ENCODE results near the gene ZNF792.
"Not testable (repeated sequence)": the region's sequence is repeated elsewhere in the genome, so short reads cannot be mapped to it uniquely, and the experiment has no call there.

ZNF792 gene

DNA sequence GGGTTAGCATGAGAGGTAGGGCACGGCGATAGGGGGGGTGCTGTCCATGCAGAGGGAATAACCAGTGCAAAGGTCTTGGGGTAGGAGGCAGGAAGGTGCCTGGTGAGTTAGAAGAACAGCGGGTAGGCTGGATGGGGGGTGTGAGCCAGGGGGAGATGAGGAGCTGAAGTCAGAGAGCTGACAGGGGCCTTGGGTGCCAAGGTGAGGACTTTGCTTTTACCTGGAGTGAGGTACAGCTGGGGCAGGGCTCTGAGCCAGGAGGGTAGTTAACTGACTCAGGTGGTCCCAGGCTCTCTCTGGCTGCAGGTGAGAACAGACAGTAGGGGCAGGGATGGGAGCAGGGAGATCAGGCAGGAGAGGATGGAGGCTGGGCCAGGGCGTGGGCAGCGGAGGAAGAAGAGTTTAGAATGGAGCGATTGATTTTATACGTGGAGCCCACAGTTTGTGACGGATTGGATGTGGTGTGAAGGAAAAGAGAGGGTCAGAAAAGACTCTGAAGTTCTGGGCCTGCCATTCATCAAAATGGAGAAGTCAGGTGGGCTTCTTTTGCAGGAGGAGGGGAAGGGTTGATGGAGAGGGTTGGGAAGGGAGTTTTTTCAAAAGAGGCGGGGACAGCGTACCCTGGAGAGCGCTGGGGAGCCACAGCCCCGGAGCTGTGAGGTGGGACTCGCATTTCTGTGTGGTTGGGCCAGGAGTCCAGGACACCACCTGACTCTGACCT, 34.9 kb upstream of the ZNF792 start:
- DNase-seq, result no peak

DNA sequence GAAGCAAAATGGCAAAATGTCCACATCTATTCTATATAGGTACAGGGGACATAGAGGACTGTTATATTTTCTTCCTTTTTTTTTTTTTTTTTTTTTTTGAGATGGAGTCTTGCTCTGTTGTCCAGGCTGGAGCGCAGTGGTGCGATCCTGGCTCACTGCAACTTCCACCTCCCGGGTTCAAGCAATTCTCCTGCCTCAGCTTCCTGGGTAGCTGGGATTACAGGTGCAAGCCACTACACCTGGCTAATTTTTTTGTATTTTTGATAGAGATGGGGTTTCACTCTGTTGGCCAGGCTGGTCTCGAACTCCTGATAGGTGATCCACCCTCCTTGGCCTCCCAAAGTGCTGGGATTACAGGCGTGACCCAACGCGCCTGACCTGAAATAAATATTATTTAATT, 34.2 kb upstream of the ZNF792 start:
- not testable (repeated sequence) for DNase-seq

DNA sequence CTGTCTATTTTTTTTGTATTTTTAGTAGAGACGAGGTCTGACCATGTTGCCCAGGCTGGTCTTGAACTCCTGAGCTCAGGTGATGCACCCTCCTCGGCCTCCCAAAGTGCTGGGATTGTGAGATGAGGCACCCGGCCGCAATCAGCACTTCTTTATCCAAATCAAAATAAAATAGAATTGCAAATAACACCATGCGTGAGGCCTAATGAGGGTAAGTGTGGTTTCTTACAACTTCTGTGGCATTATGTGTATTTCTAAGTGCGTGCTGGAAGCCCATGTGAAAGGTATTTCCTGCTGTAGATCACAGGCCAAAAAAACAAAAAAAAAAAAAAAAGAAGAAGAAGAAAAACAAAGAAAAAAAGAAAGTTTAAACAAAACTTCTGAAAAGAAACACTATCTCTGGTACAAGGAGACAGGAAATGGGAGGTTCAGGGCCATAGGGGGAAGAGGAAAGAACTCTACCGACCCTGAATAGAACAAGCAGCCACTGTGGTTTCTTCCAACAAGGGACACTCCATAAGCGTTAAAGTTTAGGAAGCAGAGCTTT, 33.1 kb upstream of the ZNF792 start:
- DNase-seq, result no peak

DNA sequence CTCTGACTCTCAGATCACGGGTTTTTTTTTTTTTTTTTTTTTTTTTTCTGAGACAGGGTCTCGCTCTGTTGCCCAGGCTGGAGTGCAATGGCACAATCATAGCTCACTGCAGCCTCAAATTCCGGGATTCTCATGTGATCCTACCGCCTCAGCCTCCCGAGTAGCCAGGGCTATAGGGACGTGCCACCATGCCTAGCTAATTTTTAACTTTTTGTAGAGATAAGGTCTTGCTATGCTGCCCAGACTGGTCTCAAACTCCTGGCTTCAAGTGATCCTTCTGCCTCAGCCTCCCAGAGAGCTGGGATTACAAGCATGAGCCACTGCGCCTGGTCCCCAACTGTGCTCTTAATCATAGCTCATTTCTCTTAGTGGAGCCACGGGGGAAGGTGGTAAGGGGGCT, 31.5 kb upstream of the ZNF792 start:
- DNase-seq, result no peak

DNA sequence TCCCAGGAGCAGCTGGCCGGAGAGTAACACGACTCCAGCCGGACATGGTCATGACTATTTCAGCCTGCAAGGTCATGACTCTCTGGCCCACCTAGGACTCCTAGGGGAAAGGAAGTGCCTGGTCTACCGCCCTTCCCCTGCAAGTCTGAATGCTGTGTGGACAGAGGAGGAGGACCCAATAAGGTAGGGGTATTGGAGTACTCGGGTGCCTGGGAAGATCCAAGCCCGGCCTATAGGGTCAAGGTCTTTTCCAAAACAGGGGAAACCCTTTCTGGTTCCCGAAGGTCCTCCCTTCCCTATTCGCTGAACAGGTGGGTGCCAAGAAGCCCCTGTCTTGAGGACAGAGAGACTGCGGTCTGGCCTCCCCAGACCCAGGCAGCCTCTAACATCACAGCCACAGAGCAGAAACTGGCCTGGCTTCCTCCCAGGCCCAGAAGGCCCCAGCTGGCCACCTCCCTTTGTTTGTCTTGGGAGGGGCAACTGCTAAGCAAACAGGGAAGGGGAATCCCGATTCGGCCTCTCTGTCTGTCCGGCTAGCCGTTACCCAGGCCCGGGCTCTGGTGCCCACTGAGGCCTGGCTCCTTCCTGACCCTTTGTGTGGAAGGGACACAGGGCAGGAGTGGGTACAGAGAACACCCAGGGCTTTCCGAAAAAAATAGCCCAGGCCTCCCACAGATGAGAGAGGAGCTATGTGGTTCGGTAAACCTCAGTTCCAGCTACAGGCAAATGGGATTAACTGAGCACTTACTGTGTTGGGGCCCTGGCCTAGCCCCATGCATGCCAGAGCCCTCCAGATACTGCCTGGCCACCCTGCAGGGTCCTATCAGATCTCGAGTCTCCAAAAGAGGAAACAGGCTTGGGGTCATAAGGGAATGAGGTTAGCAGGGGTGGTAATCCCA, 30.9 kb upstream of the ZNF792 start:
- DNase-seq, result no peak

- no peak for DNase-seq
These were observed 30.2 kb upstream of the ZNF792 start for GRCh38 chr19:34994286-34994642.

DNA sequence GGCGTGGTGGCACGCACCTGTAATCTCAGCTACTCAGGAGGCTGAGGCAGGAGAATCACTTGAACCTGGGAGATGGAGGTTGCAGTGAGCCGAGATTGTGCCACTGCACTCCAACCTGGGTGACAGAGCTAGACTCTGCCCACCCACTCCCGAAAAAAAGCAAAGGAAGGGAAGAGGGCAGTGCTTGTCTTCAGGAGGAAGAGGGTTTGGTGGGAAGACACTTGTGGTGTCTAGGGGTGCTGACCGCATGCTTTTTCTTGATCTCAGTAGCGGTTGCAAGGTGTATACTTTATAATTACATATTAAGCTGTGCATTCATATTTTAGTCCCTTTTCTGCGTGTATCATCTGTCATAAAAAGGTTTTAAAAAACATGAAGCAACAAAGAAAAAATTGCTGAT, 28.6 kb upstream of the ZNF792 start:
- DNase-seq, result not testable (repeated sequence)

DNA sequence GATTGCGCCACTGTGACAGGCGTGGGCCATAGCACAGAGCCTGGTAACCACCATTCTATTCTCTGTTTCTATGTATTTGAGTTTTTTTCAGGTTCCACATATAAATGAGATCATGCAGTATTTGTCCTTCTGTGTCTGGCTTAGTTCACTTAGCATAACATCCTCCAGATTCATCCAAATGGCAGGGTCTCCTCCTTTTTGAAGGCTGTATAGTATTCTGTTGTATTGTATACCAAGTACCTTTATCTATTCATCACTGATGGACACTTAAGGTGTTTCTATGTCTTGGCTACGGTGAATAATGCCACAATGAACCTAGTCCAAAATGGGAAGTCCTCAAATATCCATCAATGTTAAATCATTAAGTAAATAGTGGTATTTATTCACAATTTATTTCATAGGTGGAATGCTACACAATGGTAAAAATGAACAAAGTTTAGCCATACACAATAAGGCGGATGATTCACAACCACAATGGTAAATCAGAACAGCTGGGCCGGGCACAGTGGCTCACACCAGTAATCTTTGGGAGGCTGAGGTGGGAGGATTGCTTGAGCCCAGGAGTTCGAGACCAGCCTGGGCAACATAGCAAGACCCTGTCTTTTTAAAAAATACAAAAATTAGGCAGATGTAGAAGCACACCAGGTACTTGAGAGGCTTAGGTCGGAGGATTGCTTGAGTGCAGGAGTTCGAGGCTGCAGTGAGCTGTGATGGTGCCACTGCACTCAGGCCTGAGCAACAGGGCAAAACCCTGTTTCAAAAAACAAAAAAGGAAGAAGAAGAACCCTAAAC, 27.7 kb upstream of the ZNF792 start:
- no peak for DNase-seq

DNA sequence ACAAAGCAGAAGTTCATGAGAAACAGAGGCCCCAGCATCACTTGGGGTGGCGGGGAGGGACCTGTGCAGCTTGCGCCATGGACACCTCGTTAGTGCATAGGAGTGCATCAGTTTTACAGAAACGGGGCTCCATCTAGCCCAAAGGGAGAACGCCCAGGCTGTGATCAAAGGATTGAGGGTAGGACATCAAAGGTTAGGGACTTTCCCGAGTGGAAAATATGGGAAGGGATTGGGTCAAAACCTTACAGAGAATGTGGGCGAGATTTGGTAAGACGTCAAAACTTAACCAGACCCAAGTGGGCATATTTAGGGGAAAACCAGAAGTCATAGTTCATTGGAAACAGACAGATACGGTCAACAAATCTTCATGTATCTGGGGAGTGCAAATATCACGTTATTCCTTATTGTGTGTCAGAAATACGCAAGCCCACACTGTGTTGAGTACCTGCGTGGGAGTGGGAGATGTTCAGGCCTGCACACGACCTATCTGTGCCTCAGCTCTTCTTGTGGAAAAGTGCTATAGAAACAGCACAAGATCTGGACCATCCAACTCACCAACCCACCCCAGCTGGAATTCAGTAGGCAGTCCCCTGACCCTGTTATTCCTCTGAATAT, 26.7 kb upstream of the ZNF792 start:
- no peak for DNase-seq

DNA sequence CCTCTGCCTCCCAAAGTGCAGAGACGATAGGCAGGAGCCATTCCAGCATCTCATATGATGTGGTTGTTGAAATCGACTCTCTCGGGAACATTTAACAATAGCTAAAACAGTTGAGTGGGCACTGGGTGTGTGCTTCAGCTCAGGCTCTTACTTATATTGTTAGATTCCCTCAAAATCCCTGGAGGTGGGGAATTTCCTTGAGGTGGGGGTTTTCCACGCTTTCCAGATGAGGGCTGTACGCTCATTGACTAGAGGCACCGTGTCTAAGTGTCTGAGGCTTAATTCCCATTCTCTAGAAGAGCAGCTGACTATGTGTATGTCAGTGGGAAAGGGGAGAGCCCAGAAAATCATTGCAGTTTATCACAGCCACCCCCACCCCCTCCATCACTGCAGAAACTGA, 25.3 kb upstream of the ZNF792 start:
- no peak for DNase-seq

DNA sequence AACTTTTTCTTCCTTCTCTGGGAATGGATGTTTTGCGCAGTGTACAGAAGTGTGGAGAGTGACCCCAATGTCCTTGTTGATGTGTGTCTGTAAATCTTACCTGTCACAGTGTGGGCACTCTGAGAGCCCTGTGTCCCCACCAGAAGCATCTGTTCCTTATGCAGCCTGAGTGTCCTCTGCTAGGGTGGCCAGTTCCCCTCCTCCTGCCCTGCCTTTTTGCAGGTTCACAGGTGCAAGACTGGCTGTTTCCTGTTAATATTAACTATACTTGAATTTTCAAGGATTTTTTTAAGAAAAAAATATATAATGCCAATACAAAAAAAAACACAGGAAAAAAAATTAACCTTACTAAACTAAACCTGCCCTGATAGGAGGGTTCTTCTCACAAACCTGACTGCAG, 24.1 kb upstream of the ZNF792 start:
- DNase-seq, result no peak

DNA sequence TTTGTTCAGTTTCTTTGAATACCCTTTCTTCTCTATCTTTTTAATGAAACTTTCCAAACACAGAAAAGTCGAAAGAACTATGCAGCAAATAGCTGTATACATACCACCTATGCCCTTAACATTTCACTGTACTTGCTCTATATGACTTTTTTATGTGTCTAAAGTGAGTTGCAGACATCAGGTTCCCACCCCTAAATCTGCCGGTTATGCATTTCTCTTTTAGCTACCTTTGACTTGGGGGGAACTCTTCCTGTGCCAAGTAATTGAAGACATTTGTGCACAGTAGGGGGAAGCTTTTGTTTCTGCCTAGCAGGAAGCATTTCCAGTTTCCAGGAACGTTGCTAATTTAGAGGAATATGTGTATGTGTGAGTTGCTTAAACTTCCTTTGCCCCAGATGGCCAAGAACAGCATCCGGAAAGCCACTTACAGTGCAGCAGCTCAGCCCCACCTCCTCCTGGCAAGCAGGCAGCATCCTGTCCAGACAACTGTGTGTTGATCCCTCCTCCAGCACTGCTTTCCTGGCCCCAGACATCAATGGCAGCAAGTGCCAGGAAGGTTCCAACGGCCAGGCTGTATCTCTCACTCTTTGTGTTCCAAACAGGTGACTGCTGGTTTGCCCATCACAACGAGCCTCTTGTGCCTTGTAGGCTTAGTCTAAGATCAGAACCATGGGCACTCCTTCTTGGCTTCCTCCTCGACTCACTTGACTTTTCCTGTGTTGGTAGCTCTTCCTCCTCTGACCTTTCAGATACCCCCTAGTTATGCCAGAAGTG, 21.4 kb upstream of the ZNF792 start:
- peak in 1 of 2 experiments; percentile 37 for DNase-seq

DNA sequence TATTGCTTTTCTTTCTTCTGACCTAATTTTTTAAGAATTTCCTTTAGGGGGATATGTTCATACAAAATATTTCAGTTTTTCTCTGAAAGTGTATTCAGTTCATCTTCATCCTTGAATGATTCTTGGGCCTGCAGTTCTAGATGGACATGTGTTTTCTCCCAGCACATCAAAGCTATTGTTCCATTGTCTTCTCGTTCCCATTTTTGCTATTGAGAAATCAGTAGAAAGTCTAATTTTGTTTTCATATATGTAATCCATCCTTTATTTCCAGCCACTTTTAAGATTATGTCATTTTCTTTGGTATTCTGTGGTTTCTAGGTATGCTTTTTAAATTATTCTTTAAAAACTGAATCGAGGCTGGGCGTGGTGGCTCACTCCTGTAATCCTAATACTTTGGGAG, 20.3 kb upstream of the ZNF792 start:
- DNase-seq, result no peak

- DNase-seq, result no peak
These were observed 19.8 kb upstream of the ZNF792 start for GRCh38 chr19:34983786-34984185.

- DNase-seq, result no peak
These were observed 18.2 kb upstream of the ZNF792 start for GRCh38 chr19:34982275-34982674.

DNA sequence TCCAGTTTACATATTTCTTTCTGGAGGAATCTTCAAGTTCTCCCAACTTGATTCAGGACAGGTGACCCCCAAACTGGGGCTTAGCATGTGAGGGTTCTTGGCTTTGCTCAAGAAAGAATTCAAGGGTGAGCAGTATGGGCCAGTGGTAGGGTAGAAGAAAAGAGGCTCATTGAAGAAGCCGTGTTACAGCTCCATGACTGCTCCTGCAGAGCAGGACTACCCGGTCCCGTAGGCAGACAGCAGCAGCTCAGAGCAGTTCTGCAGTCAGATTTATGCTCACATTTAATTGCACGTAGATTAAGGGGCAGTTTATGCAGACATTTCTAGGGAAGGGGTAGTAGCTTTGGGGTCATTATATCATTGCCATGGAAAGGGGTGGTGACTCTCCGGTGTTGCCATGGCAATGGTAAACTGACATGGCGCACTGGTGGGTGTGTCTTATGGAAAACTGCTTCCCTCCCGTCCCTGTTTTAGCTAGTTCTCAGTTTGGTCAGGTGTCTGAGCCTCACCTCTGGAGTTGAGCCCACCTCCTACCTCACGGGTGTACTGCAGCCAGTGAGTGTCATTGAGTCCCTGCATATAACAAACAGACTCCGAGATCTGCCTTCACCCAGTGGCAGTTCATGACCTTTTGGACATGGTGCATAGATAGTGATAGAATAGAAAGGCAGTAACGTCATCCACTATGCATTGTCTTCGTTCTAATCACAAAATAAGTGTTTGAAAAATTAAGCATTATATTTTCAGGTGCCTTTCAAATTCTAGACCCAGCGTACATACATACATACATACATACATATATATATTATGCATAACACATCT, 16.0 kb upstream of the ZNF792 start:
- no peak for DNase-seq

GRCh38 chr19:34976611-34977010, 12.6 kb upstream of the ZNF792 start:
- no peak for DNase-seq

GRCh38 chr19:34975056-34975455, 11.0 kb upstream of the ZNF792 start:
- DNase-seq, result no peak

GRCh38 chr19:34974646-34975045, 10.6 kb upstream of the ZNF792 start:
- no peak for DNase-seq

DNA sequence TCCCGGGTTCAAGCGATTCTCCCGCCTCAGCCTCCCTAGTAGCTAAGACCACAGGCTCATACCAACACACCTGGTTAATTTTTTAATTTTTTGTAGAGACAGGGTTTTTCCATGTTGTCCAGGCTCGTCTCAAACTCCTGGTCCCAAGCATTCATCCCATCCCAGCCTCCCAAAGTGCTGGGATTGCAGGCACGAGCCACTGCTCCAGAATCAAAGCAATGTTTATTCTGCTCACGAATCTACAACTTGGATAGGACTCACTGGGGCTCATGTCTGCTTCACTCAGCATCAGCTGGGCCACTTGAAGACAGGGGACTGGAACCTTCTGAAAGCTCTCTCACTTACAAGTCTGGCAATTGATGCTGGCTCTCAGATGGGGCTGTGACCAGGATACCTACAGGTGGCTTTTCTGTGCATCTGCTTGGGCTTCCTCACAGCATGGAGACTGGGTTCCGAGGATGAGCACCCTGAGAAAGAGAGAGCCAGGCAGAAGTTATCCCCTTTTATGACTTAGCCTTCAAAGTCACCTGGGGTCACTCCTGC, 8.2 kb upstream of the ZNF792 start:
- no peak for DNase-seq

All from NCI-H446 (cell line).